T-helper 2 cell treated with Interferon-gamma antibody and Interleukin-4, amounts not matched to agents 5 μg/mL and 100 μg/mL, for 36 hours (primary cell): ENCODE data around the gene MAT1A.
"Not testable (repeated sequence)": the region's sequence is repeated elsewhere in the genome, so short reads cannot be mapped to it uniquely, and the experiment has no call there.

Experiments
- DNase-seq: peaks from one replicate; pipeline ENCODE4 v3.0.0; 2021; ENCODE audit warnings: low spot score
- H3K27ac Mint-ChIP-seq: one replicate; pipeline ENCODE4 v1.8.0; 2021; ENCODE audit warnings: mild to moderate bottlenecking, mixed read lengths
- H3K27me3 Mint-ChIP-seq: one replicate; pipeline ENCODE4 v1.8.0; 2021; ENCODE audit warnings: low read depth, mixed read lengths
- H3K36me3 Mint-ChIP-seq: one replicate; pipeline ENCODE4 v1.8.0; 2021; ENCODE audit warnings: low read depth, mixed read lengths
- H3K4me1 Mint-ChIP-seq: one replicate; pipeline ENCODE4 v1.8.0; 2021; ENCODE audit warnings: low read depth, mixed read lengths
- H3K4me3 Mint-ChIP-seq: one replicate; pipeline ENCODE4 v1.8.0; 2022; ENCODE audit warnings: mild to moderate bottlenecking, moderate library complexity, mixed read lengths
- H3K9me3 Mint-ChIP-seq: one replicate; pipeline ENCODE4 v1.8.0; 2021; ENCODE audit warnings: mixed read lengths

The MAT1A gene

DNA sequence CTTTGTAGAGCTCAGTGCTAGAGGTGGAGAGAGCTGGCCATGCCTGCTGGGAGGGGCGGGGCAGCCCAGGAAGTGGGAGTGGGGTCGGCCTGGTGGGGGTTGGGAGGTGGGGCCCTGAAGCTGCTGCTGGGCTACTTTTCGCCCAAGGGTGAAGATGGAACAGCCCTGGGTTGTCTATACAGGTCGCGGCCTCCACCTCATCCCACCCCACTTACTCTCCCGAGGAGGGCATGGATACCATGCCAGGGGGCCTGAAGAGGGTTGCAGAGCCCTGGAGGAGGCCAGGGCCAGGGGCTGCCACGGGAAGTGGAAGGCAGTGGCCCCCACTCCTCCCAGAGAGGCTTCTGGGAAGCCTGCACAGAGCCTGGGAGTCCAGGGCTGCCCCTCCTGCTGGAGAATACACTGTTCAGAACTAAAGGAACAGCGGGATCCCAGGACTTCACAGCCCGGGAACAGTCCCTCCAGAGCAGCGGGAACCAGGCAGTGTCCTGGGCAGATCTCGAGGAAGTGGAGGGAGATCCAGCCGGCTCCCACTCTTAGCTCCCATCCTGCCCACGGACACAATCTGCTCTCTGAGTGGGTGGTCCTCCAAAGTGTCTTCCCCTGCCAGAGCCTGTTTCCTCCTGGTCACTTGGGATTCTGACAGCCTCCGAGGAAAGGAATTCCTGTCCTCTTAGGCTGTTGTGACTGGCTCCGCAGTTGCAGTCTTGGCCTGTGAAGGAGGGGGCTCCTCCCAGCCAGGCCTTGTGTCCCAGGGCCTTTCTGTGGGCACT, 23.5 kb downstream of the MAT1A start:
- Mint-ChIP-seq H3K4me3 (no peak overlapping the region), H3K4me1 (no peaks in the 10 kb centered on the region), H3K27ac (no peak overlapping the region), H3K36me3 (no peaks in the 10 kb centered on the region), H3K9me3 (no peaks in the 10 kb centered on the region), H3K27me3 (peaks cover 10% of the 10 kb centered on the region)
- DNase-seq = no peak

DNA sequence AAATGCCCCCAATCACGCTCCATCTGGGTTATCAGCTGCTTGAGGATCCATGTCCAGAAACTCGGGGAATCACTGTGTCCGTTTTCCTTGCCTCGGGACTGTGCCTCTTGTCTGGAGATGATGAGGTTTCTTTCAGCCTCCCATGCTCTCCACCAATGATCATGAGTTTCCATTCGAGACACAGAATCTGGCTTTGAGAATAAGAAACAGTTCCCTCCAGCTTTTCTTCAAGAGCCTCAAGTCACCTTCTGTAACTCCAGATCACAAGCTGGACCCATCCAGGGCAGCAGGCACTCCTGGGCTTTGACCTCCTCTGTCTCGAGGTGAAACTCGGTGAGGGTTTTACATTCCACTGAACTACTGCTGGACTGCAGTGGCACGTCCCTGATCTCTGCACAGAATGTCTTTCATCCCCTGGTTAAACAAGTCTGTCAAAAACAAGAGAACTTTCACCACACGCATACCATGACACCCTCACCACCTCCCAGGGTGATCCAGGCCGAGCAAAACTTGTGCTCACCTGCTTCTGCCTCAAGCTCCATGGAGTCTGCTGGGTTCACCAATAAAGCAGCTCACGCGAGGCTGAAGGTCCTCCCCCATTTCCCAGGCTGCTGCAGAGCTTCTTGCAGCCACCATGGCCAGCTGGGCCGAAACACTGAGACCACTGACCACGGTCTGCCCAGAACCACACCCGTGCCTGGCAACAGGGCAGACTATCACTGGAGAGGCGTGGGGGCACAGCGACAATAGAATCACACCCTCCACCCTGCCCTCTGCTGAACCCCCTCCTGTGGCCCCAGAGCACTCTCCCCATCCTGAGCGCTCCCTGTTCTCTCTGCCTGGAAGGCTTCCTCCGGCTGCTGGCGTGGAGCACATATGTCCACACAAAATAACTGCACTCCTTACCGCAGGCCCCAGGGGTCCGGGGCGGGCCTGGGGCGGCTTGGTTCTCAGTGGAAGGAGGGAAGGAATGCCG, 25.1 kb downstream of the MAT1A start:
- Mint-ChIP-seq H3K27ac (no peak overlapping the region), H3K4me3 (no peak overlapping the region), H3K36me3 (no peaks in the 10 kb centered on the region), H3K4me1 (no peaks in the 10 kb centered on the region), H3K27me3 (peaks cover 10% of the 10 kb centered on the region), H3K9me3 (no peaks in the 10 kb centered on the region)
- DNase-seq = no peak

DNA sequence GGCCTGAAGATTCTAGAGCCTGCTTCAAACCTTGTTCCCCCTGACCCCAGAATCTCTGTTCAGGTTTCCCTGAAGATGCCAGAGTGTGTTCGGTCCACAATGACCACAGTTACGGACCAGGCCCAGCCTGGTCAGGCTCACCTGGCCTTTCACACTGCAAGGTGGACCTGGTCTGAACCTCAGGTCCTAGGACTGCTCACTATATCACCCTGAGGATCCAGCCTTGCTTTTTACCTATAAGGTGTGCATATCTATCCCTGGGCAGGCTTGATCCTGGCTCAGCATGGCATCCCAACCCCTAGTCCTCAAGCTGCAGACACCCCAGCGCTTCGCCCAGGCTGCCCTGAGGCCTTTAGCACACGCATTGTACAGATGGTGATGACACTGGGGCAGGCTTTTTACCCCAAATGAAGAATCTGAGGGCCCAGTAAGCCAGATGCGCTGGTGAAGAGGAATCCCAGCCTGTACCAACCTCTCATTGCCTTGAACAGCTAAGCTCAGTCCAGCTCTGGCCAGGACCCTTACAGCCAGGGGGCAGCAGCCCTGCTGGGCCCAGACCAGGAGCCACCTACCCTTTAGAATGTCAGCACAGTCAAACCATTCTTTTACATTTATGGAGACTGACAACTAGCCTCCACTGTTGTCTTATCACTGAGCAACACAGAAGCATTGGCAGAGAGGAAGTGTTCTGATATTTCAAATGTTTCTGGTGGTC, 28.0 kb downstream of the MAT1A start:
- H3K36me3 Mint-ChIP-seq = no peaks in the 10 kb centered on the region
- no peaks in the 10 kb centered on the region for H3K4me1 Mint-ChIP-seq
- H3K27me3 Mint-ChIP-seq = peaks cover 7% of the 10 kb centered on the region
- no peaks in the 10 kb centered on the region for H3K9me3 Mint-ChIP-seq
- H3K27ac Mint-ChIP-seq = no peak overlapping the region
- no peak for DNase-seq
- no peak overlapping the region for H3K4me3 Mint-ChIP-seq

DNA sequence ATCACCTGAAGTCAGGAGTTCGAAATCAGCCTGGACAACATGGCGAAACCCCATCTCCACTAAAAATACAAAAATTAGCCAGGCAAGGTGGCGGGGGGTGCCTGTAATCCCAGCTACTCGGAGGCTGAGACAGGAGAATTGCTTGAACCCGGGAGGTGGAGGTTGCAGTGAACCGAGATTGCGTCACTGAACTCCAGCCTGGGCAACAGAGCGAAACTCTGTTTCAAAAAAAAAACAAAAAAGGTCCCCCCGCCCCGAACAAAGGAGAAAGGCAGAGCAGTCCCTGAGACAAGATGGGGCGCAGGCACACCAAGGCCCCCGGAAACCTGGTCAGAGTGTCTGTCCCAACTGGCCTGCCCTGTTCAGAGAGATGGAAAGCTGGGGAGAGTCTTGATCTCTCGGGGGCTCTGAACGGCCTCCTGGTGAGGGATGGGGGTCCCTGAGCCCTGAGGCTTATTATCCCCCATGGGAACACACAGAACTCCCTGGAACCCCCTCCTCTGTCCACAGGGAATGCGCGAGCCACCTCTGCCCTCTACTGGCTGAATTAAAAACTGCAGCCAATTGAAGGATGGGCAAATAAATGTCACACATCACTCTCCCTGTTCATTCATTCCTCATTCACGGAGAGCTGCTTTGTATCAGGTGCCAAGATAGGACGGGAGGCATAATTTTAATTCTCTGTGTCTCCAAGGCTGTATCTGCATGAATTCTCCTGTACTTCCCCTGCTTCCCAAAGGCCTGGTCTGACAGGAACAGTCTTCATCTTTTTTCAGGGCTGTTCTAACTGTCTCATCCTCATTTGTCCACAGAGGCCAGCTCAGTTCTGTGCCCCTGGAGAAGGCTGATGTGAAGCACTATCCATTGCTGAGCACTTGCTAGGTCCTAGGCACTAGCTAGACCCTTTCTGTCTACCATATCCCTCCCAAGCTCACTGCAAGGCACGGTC, 28.9 kb downstream of the MAT1A start:
- no peak overlapping the region for H3K4me3 Mint-ChIP-seq
- no peak for DNase-seq
- H3K27me3 Mint-ChIP-seq = peaks cover 7% of the 10 kb centered on the region
- no peaks in the 10 kb centered on the region for H3K36me3 Mint-ChIP-seq
- H3K27ac Mint-ChIP-seq = no peak overlapping the region
- H3K9me3 Mint-ChIP-seq = no peaks in the 10 kb centered on the region
- H3K4me1 Mint-ChIP-seq = peaks cover 6% of the 10 kb centered on the region

DNA sequence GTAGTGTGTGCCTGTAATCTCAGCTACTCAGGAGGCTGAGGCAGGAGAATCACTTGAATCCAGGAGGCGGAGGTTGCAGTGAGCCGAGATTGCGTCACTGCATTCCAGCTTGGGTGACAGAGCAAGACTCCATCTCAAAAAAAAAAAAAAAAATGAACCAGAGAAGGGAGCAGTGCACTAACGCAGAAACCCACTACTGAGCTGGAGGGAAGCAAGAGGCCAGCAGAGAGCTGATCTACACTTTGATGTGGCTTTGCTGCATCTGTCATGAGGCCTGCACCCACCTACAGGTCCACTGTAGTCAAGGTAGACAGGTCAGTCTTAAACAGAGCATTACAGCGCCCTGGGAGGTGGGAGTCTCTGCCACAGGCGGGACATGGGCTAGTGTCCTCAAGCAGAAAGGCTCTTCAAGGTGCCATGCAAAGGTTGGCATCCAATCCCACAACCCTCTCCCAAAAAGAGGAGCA, 30.0 kb downstream of the MAT1A start:
- Mint-ChIP-seq H3K27ac (no peak overlapping the region), H3K27me3 (peaks cover 7% of the 10 kb centered on the region), H3K4me1 (peaks cover 9% of the 10 kb centered on the region), H3K4me3 (no peak overlapping the region), H3K9me3 (no peaks in the 10 kb centered on the region), H3K36me3 (no peaks in the 10 kb centered on the region)
- DNase-seq = no peak

- not testable (repeated sequence) for H3K27me3 Mint-ChIP-seq, DNase-seq, H3K36me3 Mint-ChIP-seq, H3K27ac Mint-ChIP-seq, H3K9me3 Mint-ChIP-seq, H3K4me3 Mint-ChIP-seq
- H3K4me1 Mint-ChIP-seq = peaks cover 29% of the 10 kb centered on the region
These were observed 32.7 kb downstream of the MAT1A start for GRCh38 chr10:80256798-80257197.

- not testable (repeated sequence) for H3K27ac Mint-ChIP-seq, DNase-seq, H3K9me3 Mint-ChIP-seq, H3K4me3 Mint-ChIP-seq, H3K36me3 Mint-ChIP-seq, H3K27me3 Mint-ChIP-seq
- peaks cover 29% of the 10 kb centered on the region for H3K4me1 Mint-ChIP-seq
These were observed 34.7 kb downstream of the MAT1A start for GRCh38 chr10:80254726-80255125.

DNA sequence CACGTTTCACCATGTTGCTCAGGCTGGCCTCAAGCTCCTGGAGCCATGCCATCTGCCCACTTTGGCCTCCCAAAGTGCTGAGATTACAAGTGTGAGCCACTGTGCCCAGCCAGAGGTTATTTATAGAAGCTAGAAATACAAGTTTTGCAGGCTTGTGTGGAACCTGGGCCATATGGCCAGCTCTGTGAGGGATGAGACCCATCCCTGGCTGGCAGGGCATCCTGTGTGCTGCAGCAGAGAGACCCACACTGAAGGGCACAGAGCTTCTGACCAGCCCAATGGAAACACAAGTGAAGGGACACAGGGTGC, 35.5 kb downstream of the MAT1A start:
- H3K27me3 Mint-ChIP-seq = not testable (repeated sequence)

DNA sequence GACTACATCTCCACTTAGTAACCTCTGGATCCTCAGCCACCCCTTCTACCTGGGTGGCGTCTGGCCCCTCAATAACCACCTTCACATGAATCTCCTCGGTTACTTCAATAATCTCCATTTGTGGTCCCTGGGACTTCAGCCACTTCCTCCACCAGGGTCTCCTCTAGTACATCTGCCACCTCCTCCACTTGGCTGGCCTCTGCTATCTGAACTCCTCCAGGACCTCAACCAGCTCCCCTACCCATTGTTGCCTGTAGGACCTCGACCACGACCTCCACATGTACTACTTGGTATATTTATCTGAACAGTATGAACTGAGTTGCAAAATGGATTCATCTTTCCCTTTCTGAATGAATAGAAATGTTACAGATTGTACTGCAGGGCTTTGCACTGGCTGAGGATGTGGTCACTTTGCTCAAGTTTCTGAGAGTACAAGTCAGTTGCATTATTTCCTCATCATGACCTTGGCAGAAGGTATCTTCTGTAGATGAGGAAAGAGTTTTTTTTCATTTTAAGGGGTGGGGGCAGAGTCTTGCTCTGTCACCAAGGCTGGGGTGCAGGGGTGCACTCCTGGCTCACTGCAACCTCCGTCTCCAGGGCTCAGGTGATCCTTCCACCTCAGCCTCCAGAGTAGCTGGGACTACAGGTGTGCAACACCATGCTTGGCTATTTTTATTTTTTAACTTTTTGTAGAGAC, 36.0 kb downstream of the MAT1A start:
- no peaks in the 10 kb centered on the region for H3K9me3 Mint-ChIP-seq
- H3K4me3 Mint-ChIP-seq = peak overlapping the region; percentile 38
- H3K4me1 Mint-ChIP-seq = peaks cover 29% of the 10 kb centered on the region
- peak overlapping the region; percentile 81 for H3K27ac Mint-ChIP-seq
- peaks cover 3% of the 10 kb centered on the region for H3K27me3 Mint-ChIP-seq
- peak; percentile 23 for DNase-seq
- no peaks in the 10 kb centered on the region for H3K36me3 Mint-ChIP-seq

More for the DNA sequence above, 35.5 kb downstream of the MAT1A start:
- Mint-ChIP-seq H3K4me1 (peaks cover 29% of the 10 kb centered on the region), H3K27ac (peak overlapping the region; percentile 9), H3K4me3 (peak overlapping the region; percentile 32)
- DNase-seq, H3K36me3 Mint-ChIP-seq, H3K9me3 Mint-ChIP-seq: not testable (repeated sequence)

- peaks cover 3% of the 10 kb centered on the region for H3K27me3 Mint-ChIP-seq
- H3K4me1 Mint-ChIP-seq = peaks cover 29% of the 10 kb centered on the region
- H3K9me3 Mint-ChIP-seq = no peaks in the 10 kb centered on the region
- H3K4me3 Mint-ChIP-seq = no peak overlapping the region
- H3K27ac Mint-ChIP-seq = peak overlapping the region; percentile 21
- H3K36me3 Mint-ChIP-seq = no peaks in the 10 kb centered on the region
- no peak for DNase-seq
These were observed 37.1 kb downstream of the MAT1A start for GRCh38 chr10:80252296-80252887.

- H3K4me3 Mint-ChIP-seq, H3K27me3 Mint-ChIP-seq, DNase-seq, H3K9me3 Mint-ChIP-seq, H3K36me3 Mint-ChIP-seq, H3K27ac Mint-ChIP-seq: not testable (repeated sequence)
- peaks cover 29% of the 10 kb centered on the region for H3K4me1 Mint-ChIP-seq
These were observed 37.7 kb downstream of the MAT1A start for GRCh38 chr10:80251703-80252280.

DNA sequence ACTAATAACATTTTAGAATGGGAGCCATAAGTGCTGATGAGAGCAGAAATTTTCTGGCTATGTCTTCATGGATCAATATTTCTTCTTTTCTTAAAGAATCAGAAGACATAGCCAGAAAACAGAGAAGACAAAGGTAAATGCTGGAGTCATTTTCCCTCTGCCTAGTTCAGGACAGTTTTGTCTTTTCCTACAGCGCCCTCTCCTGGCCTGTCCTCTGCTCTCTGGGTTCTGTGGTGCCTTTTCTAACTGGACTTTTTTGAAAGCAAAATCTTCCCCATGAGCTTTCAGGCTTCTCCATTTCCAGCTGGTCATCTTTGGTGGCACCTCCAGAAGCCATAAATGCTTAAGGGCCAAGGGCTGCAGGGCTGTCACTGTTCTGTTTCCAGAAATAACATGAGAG, 39.1 kb downstream of the MAT1A start:
- not testable (repeated sequence) for H3K9me3 Mint-ChIP-seq, H3K4me3 Mint-ChIP-seq, H3K36me3 Mint-ChIP-seq, DNase-seq, H3K27ac Mint-ChIP-seq, H3K27me3 Mint-ChIP-seq
- peaks cover 21% of the 10 kb centered on the region for H3K4me1 Mint-ChIP-seq
